Suppressor macrophage treated with lipopolysaccharide for 4 hours (primary cell): ENCODE data around the gene NARS2.
A peak's percentile ranks its signal among the peaks of the same experiment; 100 is the strongest.
"Not testable (repeated sequence)": the region's sequence is repeated elsewhere in the genome, so short reads cannot be mapped to it uniquely, and the experiment has no call there.

Experiments used
- DNase-seq: peaks from one replicate; pipeline ENCODE4 v3.0.0-alpha.2; 2020

The NARS2 gene, protein sequence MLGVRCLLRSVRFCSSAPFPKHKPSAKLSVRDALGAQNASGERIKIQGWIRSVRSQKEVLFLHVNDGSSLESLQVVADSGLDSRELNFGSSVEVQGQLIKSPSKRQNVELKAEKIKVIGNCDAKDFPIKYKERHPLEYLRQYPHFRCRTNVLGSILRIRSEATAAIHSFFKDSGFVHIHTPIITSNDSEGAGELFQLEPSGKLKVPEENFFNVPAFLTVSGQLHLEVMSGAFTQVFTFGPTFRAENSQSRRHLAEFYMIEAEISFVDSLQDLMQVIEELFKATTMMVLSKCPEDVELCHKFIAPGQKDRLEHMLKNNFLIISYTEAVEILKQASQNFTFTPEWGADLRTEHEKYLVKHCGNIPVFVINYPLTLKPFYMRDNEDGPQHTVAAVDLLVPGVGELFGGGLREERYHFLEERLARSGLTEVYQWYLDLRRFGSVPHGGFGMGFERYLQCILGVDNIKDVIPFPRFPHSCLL

DNA sequence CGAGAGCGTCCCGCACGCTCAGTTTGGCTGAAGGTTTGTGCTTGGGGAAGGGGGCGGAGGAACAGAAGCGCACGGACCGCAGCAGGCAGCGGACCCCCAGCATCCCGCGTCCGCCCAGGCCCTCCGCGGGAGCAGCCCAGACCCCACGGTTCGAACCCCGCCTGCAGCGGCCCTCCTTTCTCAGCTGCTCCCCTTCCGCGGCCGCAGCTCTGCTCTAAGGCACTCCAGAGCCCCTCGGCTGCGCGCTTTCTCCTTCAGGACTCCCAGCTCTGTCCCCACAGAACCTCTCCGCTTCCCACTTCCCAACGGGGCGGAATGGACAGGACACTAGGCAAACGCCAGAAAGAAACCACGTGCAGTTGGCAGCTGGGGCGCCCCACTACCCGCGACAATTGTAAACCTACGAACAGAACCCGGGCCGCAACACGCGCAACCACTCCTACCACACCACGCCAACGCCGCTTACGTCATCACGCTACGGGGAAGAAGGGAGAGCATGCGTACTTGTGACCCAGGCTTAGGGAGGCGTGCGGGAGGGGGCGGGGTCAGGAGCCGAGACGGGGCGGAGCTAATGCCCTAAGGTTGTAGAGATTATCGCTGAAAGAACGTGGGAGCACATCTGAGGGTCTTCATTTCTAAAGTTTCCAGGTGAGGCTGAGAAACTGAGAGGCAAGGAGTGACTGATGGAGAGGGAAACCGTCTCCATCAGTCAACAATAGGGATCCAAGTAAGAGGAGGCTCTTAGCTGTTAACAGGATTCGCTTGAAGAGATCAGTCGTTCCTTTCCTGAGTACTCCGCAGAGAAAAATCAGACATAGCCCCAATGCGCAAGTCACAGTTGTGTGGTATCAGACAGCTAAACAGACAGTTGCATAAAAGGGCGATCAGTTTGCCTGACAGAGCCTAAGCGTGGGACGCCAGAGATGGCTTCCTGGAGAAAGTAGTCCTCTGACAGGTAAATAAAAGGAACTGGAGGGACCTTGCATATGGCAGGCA lies at the start of gene NARS2:
NARS2 (minus strand) TSS at position 479 of the 996 bp plus-strand sequence; CDS start at position 103, 376 bp downstream.
- DNase-seq, result peak; percentile 99

DNA sequence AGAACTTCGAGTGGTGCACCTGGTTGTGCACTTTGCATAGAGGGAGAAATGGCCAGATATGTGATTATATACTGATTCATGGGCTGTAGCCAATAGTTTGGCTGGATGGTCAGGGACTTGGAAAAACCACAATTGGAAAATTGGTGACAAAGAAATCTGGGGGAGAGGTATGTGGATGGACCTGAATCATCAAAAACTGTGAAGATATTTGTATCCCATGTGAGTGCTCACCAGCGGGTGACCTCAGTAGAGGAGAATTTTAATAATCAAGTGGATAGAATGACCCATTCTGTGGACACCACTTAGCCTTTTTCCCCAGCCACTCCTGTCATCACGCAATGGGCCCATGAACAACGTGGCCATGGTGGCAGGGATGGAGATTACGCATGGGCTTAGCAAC lies 48.0 kb upstream of the NARS2 start:
- no peak for DNase-seq

DNA sequence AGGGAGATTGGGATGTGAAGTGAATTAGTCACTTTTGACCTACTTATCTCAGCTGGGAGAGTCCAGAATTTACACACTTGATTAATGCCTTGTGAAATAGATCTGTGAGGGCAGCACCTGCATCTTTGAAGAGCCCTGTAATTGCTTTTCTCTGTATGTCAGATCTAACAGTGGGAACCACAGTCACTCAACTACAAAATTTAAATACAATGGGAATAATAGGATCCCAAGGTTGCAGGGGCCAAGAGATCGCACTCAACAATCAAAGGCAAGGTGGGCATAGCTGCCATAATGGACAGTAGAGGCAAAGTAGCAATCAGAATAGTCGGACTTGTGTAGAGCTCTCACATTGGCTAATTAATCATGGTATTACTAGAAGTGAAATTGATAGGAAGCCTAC lies 45.5 kb upstream of the NARS2 start:
- no peak for DNase-seq

DNA sequence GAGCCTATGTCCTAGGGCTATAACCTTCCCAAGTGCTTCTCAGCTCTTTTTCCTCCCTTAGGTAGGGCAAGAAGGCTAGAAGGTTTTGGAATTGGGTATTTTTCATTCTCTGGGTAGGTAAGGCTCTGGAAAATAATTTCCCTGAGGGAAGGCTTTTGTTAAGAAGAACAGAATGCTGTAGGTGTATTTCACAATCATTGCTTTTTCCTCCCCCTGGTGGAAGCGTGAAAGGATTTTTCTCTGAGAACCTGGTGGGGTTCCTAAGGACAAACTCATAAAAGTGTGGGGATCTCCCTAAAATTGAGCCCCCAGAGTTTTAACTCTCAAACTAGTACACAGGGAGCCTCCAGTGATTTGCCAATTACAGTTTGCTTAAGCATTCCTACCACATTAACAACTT lies 41.1 kb upstream of the NARS2 start:
- DNase-seq, result no peak

DNA sequence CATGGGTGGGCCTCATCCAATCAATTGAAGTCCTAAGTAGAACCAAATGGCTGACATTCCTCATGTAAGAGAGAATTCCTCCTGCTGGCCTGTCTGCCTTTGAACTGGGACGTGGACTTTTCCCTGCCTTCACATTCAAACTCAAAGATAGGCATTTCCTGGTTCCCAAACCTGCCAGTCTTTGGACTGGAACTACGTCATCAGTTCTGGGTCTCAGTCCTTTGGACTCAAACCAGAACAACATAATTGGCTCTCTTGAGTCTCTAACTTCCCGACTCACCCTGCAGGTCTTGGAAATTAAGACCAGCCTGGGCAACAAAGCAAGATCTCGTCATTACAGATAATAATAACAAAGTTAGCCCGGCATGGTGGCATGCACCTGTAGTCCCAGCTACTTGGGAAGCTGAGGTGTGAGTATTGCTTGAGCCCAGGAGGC lies 38.7 kb upstream of the NARS2 start:
- no peak for DNase-seq

DNA sequence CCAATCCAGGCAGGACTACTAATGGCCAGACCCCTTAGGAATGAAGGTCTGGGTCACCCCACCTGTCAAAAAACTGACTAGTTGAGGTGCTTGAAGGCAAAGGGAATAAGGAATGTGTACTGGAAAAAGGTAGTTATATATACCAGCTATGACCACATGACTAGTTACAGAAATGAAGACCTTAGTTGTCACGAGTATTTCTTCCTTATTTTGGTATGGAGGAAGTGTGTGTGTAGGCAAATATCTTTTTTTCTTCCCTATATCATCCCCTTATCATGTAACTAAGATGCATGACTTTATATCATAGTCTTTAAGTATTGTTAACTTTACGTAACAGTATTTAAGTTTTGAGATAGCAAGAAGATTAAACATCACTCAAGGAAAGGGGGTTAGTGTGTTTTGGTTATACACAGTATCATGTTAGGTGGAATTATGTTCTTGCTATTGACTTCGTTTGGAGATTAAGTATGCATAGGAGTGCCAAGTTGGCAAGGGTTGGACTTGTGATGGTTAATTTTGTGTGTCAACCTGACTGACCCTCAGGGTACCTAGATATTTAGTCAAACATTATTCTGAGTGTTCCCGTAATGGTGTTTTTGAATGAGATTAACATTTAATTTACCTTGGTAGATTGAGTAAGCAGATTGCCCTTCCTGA lies 38.2 kb upstream of the NARS2 start:
- peak; percentile 5 for DNase-seq

DNA sequence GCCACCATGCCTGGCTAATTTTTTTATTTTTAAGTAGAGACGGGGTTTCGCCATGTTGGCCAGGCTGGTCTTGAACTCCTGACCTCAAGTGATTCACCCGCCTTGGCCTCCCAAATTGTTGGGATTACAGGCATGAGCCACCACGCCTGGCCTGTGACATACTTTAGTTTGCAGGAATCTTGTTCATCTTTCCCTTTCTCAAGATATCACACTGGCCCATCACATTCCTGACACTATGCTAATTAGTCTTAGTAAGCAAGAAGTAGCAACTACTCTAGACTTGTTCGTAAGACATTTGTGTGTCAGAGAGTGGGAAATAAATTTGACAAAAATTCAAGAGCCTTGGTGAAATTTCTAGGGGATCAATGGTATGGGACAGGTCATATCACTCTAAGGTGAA lies 34.7 kb upstream of the NARS2 start:
- not testable (repeated sequence) for DNase-seq

DNA sequence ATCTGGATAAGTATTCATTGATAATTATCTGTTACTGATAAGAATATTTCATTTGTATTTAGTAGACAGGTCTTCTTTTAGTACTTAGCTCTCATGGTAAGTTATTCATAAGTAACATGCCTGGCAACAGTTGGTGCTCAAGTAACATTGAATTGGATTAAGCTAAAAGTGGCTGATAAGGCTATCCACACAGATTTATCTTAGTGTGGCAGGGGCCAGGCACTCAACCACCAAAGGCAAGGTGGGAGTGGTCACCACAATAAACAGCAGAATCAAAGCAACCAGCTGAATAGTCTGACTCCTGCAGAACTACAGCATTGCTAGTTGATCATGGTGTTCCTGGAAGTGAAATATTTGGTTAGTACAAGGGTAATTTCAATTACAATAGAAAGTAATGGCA lies 33.0 kb upstream of the NARS2 start:
- DNase-seq, result no peak

DNA sequence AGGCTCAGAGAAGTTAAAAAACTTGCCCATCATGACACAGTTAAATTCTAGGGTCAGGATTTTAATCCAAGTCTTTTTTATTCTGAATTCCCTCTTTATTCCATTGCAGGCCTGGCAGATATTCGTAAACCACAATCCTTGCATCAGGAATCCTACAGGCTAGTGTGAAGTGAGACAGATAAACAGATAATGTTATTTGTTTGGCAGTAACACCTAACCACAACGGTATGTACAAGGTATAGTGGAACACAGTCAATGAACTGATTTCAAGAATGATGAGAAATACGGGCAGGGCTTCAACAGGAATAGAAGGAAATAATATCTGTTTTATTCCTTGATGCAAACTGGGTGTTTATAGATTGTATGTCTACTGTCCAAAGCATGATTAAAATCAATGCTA lies 32.0 kb upstream of the NARS2 start:
- no peak for DNase-seq

DNA sequence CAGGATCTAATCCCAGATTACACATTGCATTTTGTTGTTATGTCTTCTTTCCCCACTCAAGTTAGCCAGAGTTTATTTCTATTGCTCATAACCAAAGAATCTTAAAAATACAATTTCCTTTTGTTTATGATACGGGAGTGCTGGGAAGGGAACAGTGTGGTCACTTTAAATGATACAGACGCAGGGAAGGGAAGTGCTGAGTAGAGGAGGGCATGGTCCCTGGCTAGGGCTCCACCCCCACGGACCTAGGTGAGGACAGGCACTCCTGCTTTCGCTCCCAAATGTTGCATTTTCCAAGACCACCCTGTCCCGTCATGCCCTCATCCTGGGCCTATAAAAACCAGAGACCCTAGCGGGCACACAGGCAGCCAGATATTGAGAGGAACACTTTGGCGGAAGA lies 30.6 kb upstream of the NARS2 start:
- DNase-seq, result no peak

DNA sequence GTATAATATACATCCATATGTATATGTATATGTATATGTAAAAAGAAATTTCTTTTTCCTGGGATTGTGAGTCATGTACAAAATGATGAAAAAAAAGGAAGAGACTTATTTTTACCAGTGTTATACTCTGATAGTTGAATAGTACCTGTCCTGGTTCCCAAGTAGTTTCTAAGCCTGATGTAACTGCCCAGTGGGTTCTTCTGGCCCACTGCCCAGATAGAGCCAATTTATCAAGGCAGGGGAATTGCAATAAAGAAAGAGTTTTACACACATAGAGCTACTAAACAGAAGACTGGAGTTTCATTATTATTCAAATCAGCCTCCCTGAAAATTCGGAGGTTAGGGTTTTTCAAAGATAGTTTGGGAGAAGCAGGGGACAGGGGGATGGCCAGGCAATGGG lies 29.1 kb upstream of the NARS2 start:
- DNase-seq, result no peak

DNA sequence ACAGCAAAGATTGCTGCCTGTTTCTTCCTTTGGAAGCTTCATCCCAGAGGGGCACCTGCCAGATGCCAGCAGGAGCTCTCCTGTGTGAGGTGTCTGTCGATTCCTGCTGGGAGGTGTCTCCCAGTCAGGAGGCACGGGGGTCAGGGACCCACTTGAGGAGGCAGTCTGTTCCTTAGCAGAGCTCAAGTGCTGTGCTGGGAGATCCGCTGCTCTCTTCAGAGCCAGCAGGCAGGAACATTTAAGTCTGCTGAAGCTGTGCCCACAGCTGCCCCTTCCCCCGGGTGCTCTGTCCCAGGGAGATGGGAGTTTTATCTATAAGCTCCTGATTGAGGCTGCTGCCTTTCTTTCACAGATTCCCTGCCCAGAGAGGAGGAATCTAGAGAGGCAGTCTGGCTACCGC lies 28.1 kb upstream of the NARS2 start:
- DNase-seq, result not testable (repeated sequence)

DNA sequence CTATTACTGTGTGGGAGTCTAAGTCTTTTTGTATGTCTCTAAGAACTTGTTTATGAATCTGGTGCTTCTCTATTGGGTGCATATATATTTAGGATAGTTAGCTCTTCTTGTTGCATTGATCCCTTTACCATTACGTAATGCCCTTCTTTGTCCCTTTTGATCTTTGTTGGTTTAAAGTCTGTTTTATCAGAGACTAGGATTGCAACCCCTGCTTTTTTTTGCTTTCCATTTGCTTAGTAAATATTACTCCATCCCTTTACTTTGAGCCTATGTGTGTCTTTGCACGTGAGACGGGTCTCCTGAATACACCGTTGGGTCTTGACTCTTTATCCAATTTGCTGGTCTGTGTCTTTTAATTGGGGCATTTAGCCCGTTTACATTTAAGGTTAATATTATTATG lies 26.4 kb upstream of the NARS2 start:
- not testable (repeated sequence) for DNase-seq

DNA sequence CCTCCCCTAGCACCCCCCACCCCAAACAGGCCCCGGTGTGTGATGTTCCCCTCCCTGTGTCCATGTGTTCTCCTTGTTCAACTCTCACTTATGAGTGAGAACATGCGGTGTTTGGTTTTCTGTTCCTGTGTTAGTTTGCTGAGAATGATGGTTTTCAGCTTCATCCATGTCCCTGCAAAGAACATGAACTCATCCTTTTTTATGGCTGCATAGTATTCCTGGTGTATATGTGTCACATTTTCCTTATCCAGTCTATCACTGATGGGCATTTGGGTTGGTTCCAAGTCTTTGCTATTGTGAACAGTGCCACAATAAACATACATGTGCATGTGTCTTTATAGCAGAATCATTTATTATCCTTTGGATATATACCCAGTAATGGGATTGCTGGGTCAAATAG lies 22.9 kb upstream of the NARS2 start:
- DNase-seq, result not testable (repeated sequence)

DNA sequence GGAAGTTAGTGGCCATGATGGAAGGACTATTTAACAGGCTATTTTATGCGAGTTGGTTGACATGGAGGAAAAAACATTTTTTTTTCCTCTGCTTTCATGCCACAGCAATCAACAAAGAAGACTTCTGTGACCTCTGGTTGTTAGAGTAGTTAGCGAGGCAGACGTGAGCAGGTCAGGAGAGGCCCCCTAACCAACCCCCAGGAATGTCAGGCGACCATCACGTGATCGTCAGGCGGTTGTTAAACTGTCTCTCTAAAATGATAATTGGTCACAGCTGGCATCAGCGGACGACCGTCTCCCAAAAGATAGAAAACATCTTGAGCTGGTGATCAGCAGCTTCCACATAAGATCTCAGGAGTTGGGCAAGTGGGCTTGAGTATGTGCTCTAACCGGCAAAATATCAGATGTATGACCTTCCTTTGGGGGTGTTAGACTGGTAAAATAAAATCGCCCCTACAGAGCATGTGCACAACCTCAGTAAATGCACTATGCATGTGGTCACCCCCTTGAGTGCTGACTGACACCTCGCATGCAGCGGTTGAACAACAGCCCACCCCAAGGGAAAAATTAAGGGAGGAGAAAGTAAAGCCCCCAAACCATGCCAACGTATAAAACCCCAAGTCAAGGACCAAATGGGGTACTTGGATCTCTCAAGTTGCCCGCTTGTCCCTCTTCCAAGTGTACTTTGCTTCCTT lies 20.9 kb upstream of the NARS2 start:
- no peak for DNase-seq

DNA sequence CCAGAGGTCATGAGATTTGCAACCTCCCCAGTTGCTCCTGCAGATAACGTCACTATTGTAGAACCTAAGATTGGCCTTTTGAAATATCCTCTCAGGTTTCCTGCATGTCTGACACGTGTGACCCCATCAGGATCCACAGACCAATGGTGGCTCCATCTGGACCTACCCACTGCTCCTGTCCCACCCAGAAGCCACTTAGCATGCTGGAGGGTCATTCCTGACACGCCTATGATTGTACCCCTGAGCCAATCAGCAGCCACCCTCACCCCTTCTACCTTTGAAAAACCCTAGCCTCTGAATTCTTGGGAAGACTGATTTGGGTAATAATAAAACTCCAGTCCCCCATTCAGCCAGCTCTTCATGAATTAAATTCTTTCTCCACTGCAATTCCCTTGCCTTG lies 20.1 kb upstream of the NARS2 start:
- no peak for DNase-seq

DNA sequence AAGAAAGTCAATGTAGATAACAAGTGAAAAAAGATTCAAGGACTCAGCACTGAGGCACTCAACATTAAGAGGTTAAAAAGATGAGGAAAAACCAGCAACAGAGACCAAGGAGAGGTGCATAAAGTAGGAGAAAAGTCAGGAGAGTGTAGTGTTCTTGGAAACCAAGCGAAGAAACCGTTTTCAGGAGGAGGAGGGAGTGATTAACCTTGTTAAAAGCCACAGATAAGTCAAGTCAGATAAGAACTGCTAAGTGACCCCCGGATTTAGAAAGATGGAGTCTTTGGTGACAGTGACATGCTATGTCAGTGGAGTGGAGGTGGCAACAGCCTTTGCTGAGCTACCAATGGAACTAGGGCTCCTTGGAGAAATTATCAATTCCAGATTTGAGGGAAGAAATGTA lies 13.9 kb upstream of the NARS2 start:
- DNase-seq, result no peak

DNA sequence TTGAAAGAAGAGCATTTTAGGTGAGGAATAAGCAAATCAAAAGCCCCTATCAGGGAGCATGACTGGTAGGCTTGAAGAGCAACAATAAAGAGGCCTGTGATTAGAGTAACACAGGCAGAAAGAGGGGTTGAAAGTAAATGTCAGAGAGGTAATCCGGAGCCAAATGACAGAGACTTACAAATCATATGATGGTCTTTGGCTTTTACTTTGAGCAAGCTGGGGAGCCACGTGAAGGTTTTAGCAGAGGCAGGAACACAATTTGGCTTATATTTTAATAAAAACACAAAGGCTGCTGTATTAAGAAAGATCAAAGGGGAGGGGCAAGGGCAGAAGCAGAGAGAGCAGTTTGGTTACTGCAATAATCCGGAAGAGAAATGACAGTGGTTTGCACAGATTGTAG lies 12.8 kb upstream of the NARS2 start:
- DNase-seq, result no peak

DNA sequence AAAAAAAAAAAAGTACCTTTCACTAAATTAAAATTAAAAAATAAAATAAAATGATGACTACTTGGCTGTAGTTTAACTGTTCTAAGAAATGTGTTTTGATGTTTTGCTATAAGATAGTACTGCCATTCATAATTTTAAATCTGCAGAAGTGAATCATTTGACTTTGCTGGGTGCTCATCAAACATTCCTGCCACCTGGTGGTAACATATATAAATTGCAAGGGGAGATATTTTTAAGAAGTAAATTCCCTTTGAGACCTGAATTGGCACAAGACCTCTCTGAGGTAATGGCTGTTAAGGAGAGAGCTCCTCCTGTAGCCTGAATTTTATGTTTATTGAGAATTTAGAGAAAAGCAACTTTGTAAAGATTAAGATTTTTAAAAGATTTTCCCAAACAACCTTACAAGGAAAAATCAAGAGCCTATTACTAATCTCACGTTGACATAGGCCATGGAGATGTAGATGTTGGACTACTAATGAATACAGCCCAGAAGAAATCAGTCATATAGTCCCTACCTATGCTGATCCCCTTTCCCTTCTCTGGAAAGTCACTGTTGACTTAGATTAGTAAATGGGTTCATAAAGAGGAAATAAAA lies 11.9 kb upstream of the NARS2 start:
- DNase-seq, result peak; percentile 45

DNA sequence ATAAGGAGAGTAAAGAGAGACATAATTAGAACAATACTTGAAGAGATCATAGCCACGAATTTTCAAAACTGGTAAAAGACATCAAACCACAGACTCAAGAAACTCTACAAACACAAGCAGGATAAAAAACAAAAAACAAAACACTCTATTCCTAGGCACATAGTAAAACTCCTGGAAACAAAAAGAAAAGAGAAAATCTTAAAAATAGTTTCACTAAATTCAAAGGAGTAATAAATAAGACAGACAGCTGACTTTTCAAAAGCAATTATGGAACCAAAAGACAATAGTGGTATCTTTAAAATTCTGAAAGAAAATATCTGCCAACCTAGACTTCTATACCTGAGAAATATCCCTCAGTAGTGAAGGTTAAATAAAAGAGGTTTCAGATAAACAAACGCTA lies 9.2 kb upstream of the NARS2 start:
- no peak for DNase-seq

DNA sequence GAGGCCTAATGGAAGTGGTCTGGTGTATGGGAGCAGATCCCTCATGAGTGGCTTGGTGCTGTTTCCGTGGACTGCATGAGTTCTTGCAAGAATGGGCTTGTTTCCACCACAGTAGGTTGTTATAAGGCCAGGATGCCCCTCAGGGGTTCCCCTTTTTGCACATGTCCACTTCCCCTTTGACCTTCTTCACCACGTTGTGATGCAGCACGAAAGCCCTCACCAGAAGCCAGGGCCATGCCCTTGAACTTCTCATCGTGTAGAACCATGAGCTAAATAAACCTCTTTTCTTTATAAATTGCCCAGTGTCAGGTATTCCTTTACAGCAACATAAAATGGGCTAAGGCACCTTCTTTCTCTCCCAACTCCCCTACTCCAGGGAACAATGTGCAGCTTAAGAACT lies 2.8 kb upstream of the NARS2 start:
- DNase-seq, result peak; percentile 15

DNA sequence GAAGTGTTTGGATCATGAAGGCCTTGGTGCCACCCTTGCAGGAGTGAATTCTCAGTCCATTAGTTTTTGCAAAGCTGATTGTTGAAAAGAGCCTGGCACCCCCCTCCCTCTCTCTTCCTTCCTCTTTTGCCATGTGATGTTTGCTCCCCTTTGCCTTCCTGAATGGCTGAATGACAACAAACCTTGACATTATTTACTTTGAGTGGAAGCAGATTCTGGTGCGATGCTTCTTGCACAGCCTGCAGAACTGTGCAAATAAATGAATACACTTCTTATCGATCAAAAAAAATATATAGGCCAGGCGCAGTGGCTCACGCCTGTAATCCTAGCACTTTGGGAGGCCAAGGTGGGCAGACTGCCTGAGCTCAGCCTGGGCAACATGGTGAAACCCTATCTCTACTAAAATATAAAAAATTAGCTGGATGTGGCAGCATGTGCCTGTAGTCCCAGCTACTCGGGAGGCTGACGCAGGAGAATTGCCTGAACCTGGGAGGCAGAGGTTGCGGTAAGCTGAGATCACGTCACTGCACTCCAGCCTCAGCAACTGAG lies 2.0 kb upstream of the NARS2 start:
- DNase-seq, result peak; percentile 18
